A549 (cell line): ENCODE measurements around the gene DCLK2. TPM values are rescaled to one million over a fixed set of nuclear protein-coding genes. Genes with fewer than 3 reads are reported as not detected.

ENCODE experiments used
- ATAC-seq, 2 experiments: fragments of 200-7000 bp in 1 of 2; fragments of >200 bp in 1 of 2; cut with Nextera tagmentation in 1 of 2; cut with Tn5 transposase in 1 of 2; 3 replicates each; pipeline versions ENCODE4 v1.8.0 to v1.9.1; 2018 to 2020; ENCODE audit warnings: mild to moderate bottlenecking in 1 of 2, moderate library complexity in 1 of 2
- CTCF ChIA-PET: fragments of 300-600 bp; sonication (Branson Sonifier 250); formaldehyde crosslinking; extraction: SDS; loops from one replicate; lab custom pipeline; 2021; ENCODE audit warnings: antibody characterized with exemption, inconsistent platforms; lab: Yijun Ruan, JAX
- POLR2A ChIA-PET: fragments of 350-600 bp; formaldehyde crosslinking; extraction: SDS; loops from one replicate; lab custom pipeline; 2021; ENCODE audit warnings: antibody characterized with exemption, inconsistent platforms; lab: Yijun Ruan, JAX
- DNase-seq, 2 experiments: peaks; one replicate each; pipeline versions ENCODE4 v3.0.0 to v3.0.0-alpha.2; 2011 to 2016; ENCODE audit warnings: low read depth in 1 of 2, low spot score in 1 of 2
- FAIRE-seq: peaks from 2 replicates; lab custom pipeline; 2011; peaks lifted over from hg19 to GRCh38; lab: Jason Lieb, UNC
- H3K27ac ChIP-seq, 2 experiments: fragments of >200 bp; sonication (Bioruptor Twin); formaldehyde crosslinking; 3 replicates each; pipeline ENCODE4 v1.5.1; 2016 to 2017
- H3K4me1 ChIP-seq: fragments of >200 bp; sonication (Bioruptor Twin); formaldehyde crosslinking; 3 replicates; pipeline ENCODE4 v1.6.1; 2016
- H3K4me2 ChIP-seq: fragments of >200 bp; sonication (Bioruptor Twin); formaldehyde crosslinking; 3 replicates; pipeline ENCODE4 v1.6.1; 2016
- H3K4me3 ChIP-seq: fragments of >200 bp; sonication (Bioruptor Twin); formaldehyde crosslinking; 3 replicates; pipeline ENCODE4 v1.5.1; 2016
- H3K9me3 ChIP-seq: fragments of >200 bp; sonication (Bioruptor Twin); formaldehyde crosslinking; 3 replicates; pipeline ENCODE4 v1.6.1; 2016
- BHLHE40 ChIP-seq: IDR thresholded peaks from 2 replicates; pipeline ENCODE4 v1.6.1; 2012; ENCODE audit warnings: low read depth, low read length, inconsistent platforms
- CBX8 ChIP-seq: fragments of 200-600 bp; sonication (generic); IDR thresholded peaks from 2 replicates; pipeline ENCODE4 v1.6.1; 2016
- CHD2 ChIP-seq: fragments of 150-350 bp; IDR thresholded peaks from 2 replicates; pipeline ENCODE4 v1.6.1; 2014; ENCODE audit warnings: low read length; ENCODE audit not compliant: partially characterized antibody
- CHD4 ChIP-seq: fragments of 200-600 bp; sonication (generic); IDR thresholded peaks from 2 replicates; pipeline ENCODE4 v1.6.1; 2016; ENCODE audit warnings: antibody characterized with exemption, mild to moderate bottlenecking, borderline replicate concordance
- EHF ChIP-seq: fragments of 250-450 bp; sonication (Bioruptor Pico); IDR thresholded peaks from 2 replicates; pipeline ENCODE4 v1.5.0; 2020; ENCODE audit warnings: mild to moderate bottlenecking
- ELK1 ChIP-seq: fragments of 150-350 bp; IDR thresholded peaks from 2 replicates; pipeline ENCODE4 v1.6.1; 2014; ENCODE audit warnings: low read depth, mild to moderate bottlenecking, low read length
- EP300 ChIP-seq, 2 experiments: fragments of >200 bp; sonication (Bioruptor Twin); formaldehyde crosslinking; IDR thresholded peaks; 2 replicates in 1 of 2; 3 replicates in 1 of 2; pipeline ENCODE4 v1.6.1; 2016 to 2017
- ESRRA ChIP-seq: fragments of 150-350 bp; IDR thresholded peaks from 2 replicates; pipeline ENCODE4 v1.6.1; 2014; ENCODE audit warnings: mild to moderate bottlenecking, low read length, borderline replicate concordance
- FOSB ChIP-seq: fragments of 250-450 bp; sonication (Bioruptor Pico); IDR thresholded peaks from 2 replicates; pipeline ENCODE4 v1.5.0; 2020; ENCODE audit warnings: mild to moderate bottlenecking, moderate library complexity
- FOSL2 ChIP-seq, 2 experiments: fragments of 450-650 bp in 1 of 2; fragments of >200 bp in 1 of 2; sonication (Bioruptor Twin) in 1 of 2; formaldehyde crosslinking; IDR thresholded peaks; 2 replicates each; pipeline versions ENCODE4 v1.5.0 to v1.6.1; 2016 to 2020; ENCODE audit warnings: mild to moderate bottlenecking in 1 of 2, moderate library complexity in 1 of 2
- GATA3 ChIP-seq: IDR thresholded peaks from 2 replicates; pipeline ENCODE4 v1.6.1; 2012; ENCODE audit warnings: borderline replicate concordance
- HMGXB4 ChIP-seq: fragments of 250-450 bp; sonication (Bioruptor Pico); IDR thresholded peaks from 2 replicates; pipeline ENCODE4 v1.5.0; 2021; ENCODE audit warnings: mild to moderate bottlenecking, moderate library complexity, borderline replicate concordance
- HOXB5 ChIP-seq: fragments of 250-450 bp; sonication (Bioruptor Pico); IDR thresholded peaks from 2 replicates; pipeline ENCODE4 v1.5.0; 2020; ENCODE audit warnings: mild to moderate bottlenecking, moderate library complexity
- NPAS2 ChIP-seq: fragments of 250-450 bp; sonication (Bioruptor Pico); IDR thresholded peaks from 2 replicates; pipeline ENCODE4 v1.8.0; 2022; ENCODE audit warnings: mild to moderate bottlenecking, moderate library complexity, borderline replicate concordance
- NR3C1 ChIP-seq: fragments of >200 bp; sonication (Bioruptor Twin); formaldehyde crosslinking; IDR thresholded peaks from 3 replicates; pipeline ENCODE4 v1.6.1; 2017
- POLR2A ChIP-seq: IDR thresholded peaks from 2 replicates; pipeline ENCODE4 v1.6.1; 2012; ENCODE audit warnings: mild to moderate bottlenecking, low read length
- POLR2AphosphoS2 ChIP-seq: conservative IDR thresholded peaks from 2 replicates; pipeline ENCODE4 v1.6.1; 2012; ENCODE audit warnings: low read length, improper control_type of control experiment, inconsistent platforms
- RAD21 ChIP-seq, 2 experiments: fragments of >200 bp in 1 of 2; sonication (Bioruptor Twin) in 1 of 2; formaldehyde crosslinking in 1 of 2; IDR thresholded peaks in 1 of 2; conservative IDR thresholded peaks in 1 of 2; 2 replicates in 1 of 2; 3 replicates in 1 of 2; pipeline ENCODE4 v1.6.1; 2012 to 2018; ENCODE audit warnings: inconsistent platforms in 1 of 2
- RARB ChIP-seq: fragments of 250-450 bp; sonication (Bioruptor Pico); IDR thresholded peaks from 2 replicates; pipeline ENCODE4 v1.8.0; 2021; ENCODE audit warnings: mild to moderate bottlenecking, moderate library complexity
- REST ChIP-seq: fragments of 200-600 bp; sonication (generic); IDR thresholded peaks from 2 replicates; pipeline ENCODE4 v1.6.1; 2016; ENCODE audit warnings: antibody characterized with exemption, mild to moderate bottlenecking, moderate library complexity
- RFX5 ChIP-seq: fragments of 450-650 bp; IDR thresholded peaks from 2 replicates; pipeline ENCODE4 v1.7.1; 2014; ENCODE audit warnings: antibody characterized with exemption, mild to moderate bottlenecking, moderate library complexity
- SMC3 ChIP-seq: fragments of >200 bp; sonication (Bioruptor Twin); formaldehyde crosslinking; IDR thresholded peaks from 3 replicates; pipeline ENCODE4 v1.6.1; 2018; ENCODE audit warnings: inconsistent platforms
- SREBF2 ChIP-seq: fragments of 450-650 bp; IDR thresholded peaks from 2 replicates; pipeline ENCODE4 v1.6.1; 2014; ENCODE audit warnings: mild to moderate bottlenecking, moderate library complexity
- TFCP2L1 ChIP-seq: fragments of 250-450 bp; sonication (Bioruptor Pico); IDR thresholded peaks from 2 replicates; pipeline ENCODE4 v1.5.0; 2021; ENCODE audit warnings: mild to moderate bottlenecking
- USF2 ChIP-seq: fragments of 450-650 bp; IDR thresholded peaks from 2 replicates; pipeline ENCODE4 v1.6.1; 2014; ENCODE audit warnings: antibody characterized with exemption
- ZNF302 ChIP-seq: fragments of 250-450 bp; sonication (Bioruptor Pico); IDR thresholded peaks from 2 replicates; pipeline ENCODE4 v1.9.0; 2021; ENCODE audit warnings: inconsistent platforms, mild to moderate bottlenecking, moderate library complexity
- ZSCAN20 ChIP-seq: fragments of 250-450 bp; sonication (Bioruptor Pico); IDR thresholded peaks from 2 replicates; pipeline ENCODE4 v1.8.0; 2022; ENCODE audit warnings: mild to moderate bottlenecking, moderate library complexity
- WGBS: methylation state at CpG from one replicate; pipeline ENCODE4 v1.1.6; 2017; ENCODE audit errors: missing lambda C conversion rate; 5-methylcytosine and 5-hydroxymethylcytosine counted together
- polyA plus RNA-seq, 4 experiments: library from polyadenylated mRNA; depleted of rRNA in 3 of 4; stranded (reverse); fragments of >200 nt; fragmentation: RNase III in 1 of 4; extraction: RNeasy Plus Mini Kit Qiagen cat#74134 plus additional on column Dnase treatment in 1 of 4; gene quantifications; 2 replicates in 3 of 4; 3 replicates in 1 of 4; pipeline ENCODE4 v1.2.3, GENCODE V29; 2011 to 2017

DCLK2 gene
- polyA plus RNA-seq, 2 of the 4 experiments (the other 2 are of a cell fraction): 8.1 to 11.6 TPM

- TF ChIP-seq CHD4: no peak
- TF ChIP-seq, all 56 proteins: peak for 0
Observed at GRCh38 chr4:150164055-150164454, 85.8 kb downstream of the DCLK2 start (continued).

GRCh38 chr4:150164956-150165629 lies 86.8 kb downstream of the DCLK2 start:
- H3K4me2 ChIP-seq: no peak overlapping the region
- no peak for FAIRE-seq
- H3K4me1 ChIP-seq: peaks cover 8% of the 10 kb centered on the region; the same call in 2 of the 3 replicates
- TF ChIP-seq RARB (CRISPR knock-in tag) (no peak), BHLHE40 (no peak), NR3C1 (no peak), FOSB (CRISPR knock-in tag) (no peak), RFX5 (no peak), POLR2AphosphoS2 (no peak), CHD2 (no peak), TFCP2L1 (CRISPR knock-in tag) (no peak), NPAS2 (no peak), SREBF2 (no peak)
- WGBS: 80% methylated on average over 3 of the region's 3 CpGs
- ChIA-PET POLR2A (no interaction called here), CTCF (interaction anchor here (1.0 kb wide), 1 partner anchor 19 kb away, joined by 3 read pairs; no protein-coding TSS in a partner anchor)
- no peak overlapping the region for H3K27ac ChIP-seq
- DNase-seq: no peak
- ATAC-seq: no peak
- no peaks in the 10 kb centered on the region for H3K9me3 ChIP-seq
- no peak overlapping the region for H3K4me3 ChIP-seq

- Histone ChIP-seq H3K27ac (peak overlapping the region in 1 of 2 experiments; percentile 36; a peak in 1 of 6 replicates), H3K4me1 (peaks cover 15% of the 10 kb centered on the region; the same call in 2 of the 3 replicates), H3K4me2 (no peak overlapping the region), H3K4me3 (no peak overlapping the region), H3K9me3 (no peaks in the 10 kb centered on the region)
- ChIA-PET POLR2A (no interaction called here), CTCF (interaction anchor here (1.2 to 1.4 kb wide), 2 partner anchors 9 to 42 kb away, joined by 3 to 4 read pairs; no protein-coding TSS in a partner anchor)
- DNase-seq: no peak
- WGBS: 95% methylated on average over 2 of the region's 2 CpGs
- ATAC-seq: no peak
- TF ChIP-seq BHLHE40: no peak
- no peak for TF ChIP-seq ESRRA
- no peak for TF ChIP-seq EP300 (IDR thresholded peaks at IDR 0.05)
- TF ChIP-seq REST: no peak
- TF ChIP-seq RAD21 (conservative IDR thresholded peaks at IDR 0.05 in 1 of 2, IDR thresholded peaks at IDR 0.05 in 1 of 2): no peak
- TF ChIP-seq HMGXB4 (CRISPR knock-in tag): no peak
- TF ChIP-seq ZSCAN20 (CRISPR knock-in tag): no peak
- no peak for TF ChIP-seq SMC3
- TF ChIP-seq POLR2A: no peak
- TF ChIP-seq CHD4: no peak
- no peak for TF ChIP-seq EHF (CRISPR knock-in tag)
- no peak for TF ChIP-seq USF2
- no peak for TF ChIP-seq ZNF302
- no peak for TF ChIP-seq FOSL2 (IDR thresholded peaks at IDR 0.05)
- TF ChIP-seq FOSL2 (CRISPR knock-in tag; IDR thresholded peaks at IDR 0.05): no peak
- no peak for TF ChIP-seq ELK1
- TF ChIP-seq TFCP2L1 (CRISPR knock-in tag): no peak
- TF ChIP-seq GATA3: no peak
- no peak for TF ChIP-seq FOSB (CRISPR knock-in tag)
- TF ChIP-seq CBX8: no peak
- no peak for TF ChIP-seq HOXB5 (CRISPR knock-in tag)
- FAIRE-seq: no peak
Observed at GRCh38 chr4:150167054-150167453, 88.8 kb downstream of the DCLK2 start.
